HepG2 (cell line): Measurements from ENCODE around the gene AJM1. TPM values are rescaled to one million over a fixed set of nuclear protein-coding genes. Genes with fewer than 3 reads are reported as not detected.
A peak's percentile ranks its signal among the peaks of the same experiment; 100 is the strongest.

Experiments
- DMAP1 ChIP-seq: IDR thresholded peaks from 2 replicates; pipeline ENCODE4 v1.6.1; 2016
- DNMT1 ChIP-seq: sonication (generic); formaldehyde crosslinking; IDR thresholded peaks from 2 replicates; pipeline ENCODE4 v1.5.1; 2020; ENCODE audit warnings: mild to moderate bottlenecking, missing genetic modification reagents
- DR1 ChIP-seq: sonication (generic); formaldehyde crosslinking; IDR thresholded peaks from 2 replicates; pipeline ENCODE4 v1.8.0; 2021; ENCODE audit warnings: mild to moderate bottlenecking, missing genetic modification reagents, inconsistent platforms
- FOXM1 ChIP-seq: sonication (generic); formaldehyde crosslinking; IDR thresholded peaks from 2 replicates; pipeline ENCODE4 v1.5.0; 2020; ENCODE audit warnings: missing genetic modification reagents
- HNRNPK ChIP-seq: fragments of 200-400 bp; formaldehyde crosslinking; IDR thresholded peaks from 2 replicates; pipeline ENCODE4 v1.6.1; 2018; ENCODE audit warnings: low read length, low read depth, moderate library complexity, mild to moderate bottlenecking; ENCODE audit not compliant: poor library complexity, severe bottlenecking
- JUN ChIP-seq: sonication (generic); formaldehyde crosslinking; IDR thresholded peaks from 2 replicates; pipeline ENCODE4 v1.4.0; 2020; ENCODE audit warnings: mild to moderate bottlenecking, missing genetic modification reagents
- KDM1A ChIP-seq: IDR thresholded peaks from 2 replicates; pipeline ENCODE4 v1.6.1; 2016; ENCODE audit warnings: missing compliant biosample characterization
- KLF15 ChIP-seq: sonication (generic); formaldehyde crosslinking; IDR thresholded peaks from 2 replicates; pipeline ENCODE4 v1.8.1; 2023; ENCODE audit warnings: borderline replicate concordance, mild to moderate bottlenecking, inconsistent platforms, missing genetic modification reagents, mixed read lengths
- MEF2D ChIP-seq: sonication (generic); formaldehyde crosslinking; IDR thresholded peaks from 2 replicates; pipeline ENCODE4 v1.5.1; 2020; ENCODE audit warnings: mild to moderate bottlenecking, missing genetic modification reagents
- NFIB ChIP-seq: sonication (generic); formaldehyde crosslinking; IDR thresholded peaks from 2 replicates; pipeline ENCODE4 v1.9.0; 2021; ENCODE audit warnings: missing genetic modification reagents, mild to moderate bottlenecking, borderline replicate concordance
- RFXAP ChIP-seq: sonication (generic); formaldehyde crosslinking; IDR thresholded peaks from 2 replicates; pipeline ENCODE4 v1.4.0; 2020; ENCODE audit warnings: missing genetic modification reagents, borderline replicate concordance
- TBX2 ChIP-seq: sonication (generic); formaldehyde crosslinking; IDR thresholded peaks from 2 replicates; pipeline ENCODE4 v1.5.0; 2020; ENCODE audit warnings: missing genetic modification reagents, mild to moderate bottlenecking, borderline replicate concordance
- TEAD2 ChIP-seq: sonication (generic); formaldehyde crosslinking; IDR thresholded peaks from 2 replicates; pipeline ENCODE4 v1.9.0; 2021; ENCODE audit warnings: missing genetic modification reagents
- TMF1 ChIP-seq: sonication (generic); formaldehyde crosslinking; IDR thresholded peaks from 2 replicates; pipeline ENCODE4 v1.8.1; 2022; ENCODE audit warnings: low read depth, missing genetic modification reagents
- ZMAT3 ChIP-seq: sonication (generic); formaldehyde crosslinking; conservative IDR thresholded peaks from 2 replicates; pipeline ENCODE4 v1.7.0; 2021; ENCODE audit warnings: missing genetic modification reagents
- ZNF335 ChIP-seq: sonication (generic); formaldehyde crosslinking; IDR thresholded peaks from 2 replicates; pipeline ENCODE4 v1.4.0; 2020; ENCODE audit warnings: missing genetic modification reagents
- ZNF337 ChIP-seq: sonication (generic); formaldehyde crosslinking; IDR thresholded peaks from 2 replicates; pipeline ENCODE4 v1.5.1; 2020; ENCODE audit warnings: missing genetic modification reagents, low read depth, mild to moderate bottlenecking, borderline replicate concordance
- ZNF557 ChIP-seq: sonication (generic); formaldehyde crosslinking; IDR thresholded peaks from 2 replicates; pipeline ENCODE4 v1.4.0; 2020; ENCODE audit warnings: missing genetic modification reagents
- ZNF558 ChIP-seq: sonication (generic); formaldehyde crosslinking; IDR thresholded peaks from 2 replicates; pipeline ENCODE4 v1.9.0; 2022; ENCODE audit warnings: mild to moderate bottlenecking, missing genetic modification reagents, borderline replicate concordance
- ZNF788 ChIP-seq: sonication (generic); formaldehyde crosslinking; IDR thresholded peaks from 2 replicates; pipeline ENCODE4 v1.5.0; 2020; ENCODE audit warnings: mild to moderate bottlenecking, missing genetic modification reagents, borderline replicate concordance
- polyA plus RNA-seq, 8 experiments: library from polyadenylated mRNA; depleted of rRNA in 3 of 8; stranded (reverse) in 7 of 8; unstranded in 1 of 8; fragments of >200 nt; fragmentation: Illumina TruSeq in 4 of 8; extraction: Trizol in 4 of 8; gene quantifications; 2 replicates each; pipeline versions ENCODE4 v1.2.1 to v1.2.3, GENCODE V29; 2011 to 2016; ENCODE audit warnings: low read depth in 4 of 8, missing spikeins in 1 of 8, mixed read lengths in 1 of 8; ENCODE audit not compliant: insufficient read depth in 1 of 8
- total RNA-seq, 5 experiments: library from RNA; depleted of rRNA; stranded (reverse); fragments of >200 nt; fragmentation: Illumina TruSeq; extraction: Trizol; gene quantifications; 2 replicates each; pipeline ENCODE4 v1.2.3, GENCODE V29; 2016; ENCODE audit warnings: low read depth in 1 of 5
- TF ChIP-seq, protein P1 (sequence below): sonication (generic); formaldehyde crosslinking; IDR thresholded peaks from 2 replicates; pipeline ENCODE4 v1.5.0; 2020; ENCODE audit warnings: missing genetic modification reagents
- TF ChIP-seq, protein P2 (sequence below): sonication (generic); formaldehyde crosslinking; IDR thresholded peaks from 2 replicates; pipeline ENCODE4 v1.4.0; 2020; ENCODE audit warnings: mild to moderate bottlenecking, missing genetic modification reagents
- TF ChIP-seq, protein P3 (sequence below): sonication (generic); formaldehyde crosslinking; IDR thresholded peaks from 2 replicates; pipeline ENCODE4 v1.5.0; 2020; ENCODE audit warnings: mild to moderate bottlenecking, missing genetic modification reagents
- TF ChIP-seq, protein P4 (sequence below): sonication (generic); formaldehyde crosslinking; IDR thresholded peaks from 2 replicates; pipeline ENCODE4 v1.4.0; 2020; ENCODE audit warnings: missing genetic modification reagents, mild to moderate bottlenecking, borderline replicate concordance
- TF ChIP-seq, protein P5 (sequence below): conservative IDR thresholded peaks from 2 replicates; pipeline ENCODE4 v1.6.1; 2018; ENCODE audit warnings: missing genetic modification reagents

The AJM1 gene
- total and polyA plus RNA-seq, 2 of the 13 experiments (the other 11 are each of a cell fraction or from before 2014, with no cell fraction given): 1.1 to 1.2 TPM

DNA sequence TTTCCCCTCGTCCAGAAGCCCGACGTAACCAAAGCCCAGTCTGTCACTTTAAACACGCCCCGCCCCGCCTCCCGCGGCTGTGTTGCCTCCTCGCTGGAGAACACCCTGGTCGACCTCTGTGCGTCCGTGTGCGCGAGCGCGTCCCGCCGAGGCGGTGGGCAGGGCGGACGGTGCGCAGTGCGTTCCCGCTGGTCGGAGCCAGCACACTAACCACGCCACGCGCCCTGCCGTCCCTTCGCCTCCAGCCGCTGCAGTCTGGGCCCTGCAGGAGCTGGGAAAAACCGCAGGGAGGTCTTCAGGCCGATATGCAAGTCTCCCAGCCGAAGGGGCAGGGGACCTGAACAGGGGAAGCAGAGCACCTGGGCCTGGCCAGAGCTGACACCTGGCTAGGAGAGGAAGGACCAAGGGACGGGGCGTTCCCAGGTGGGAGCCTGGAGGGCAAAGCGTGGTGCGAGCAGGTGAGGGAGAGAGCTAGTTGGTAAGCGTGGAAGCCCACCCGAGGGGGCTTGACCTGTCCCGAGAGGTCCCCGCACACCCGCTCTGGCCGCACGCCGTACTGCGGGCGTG is 5.6 kb downstream of the AJM1 start (continued):
- TF ChIP-seq ZNF335 (CRISPR knock-in tag): no peak
- TF ChIP-seq ZMAT3 (CRISPR knock-in tag): no peak; the same call in 1 of the 2 replicates
- TF ChIP-seq, protein P1, sequence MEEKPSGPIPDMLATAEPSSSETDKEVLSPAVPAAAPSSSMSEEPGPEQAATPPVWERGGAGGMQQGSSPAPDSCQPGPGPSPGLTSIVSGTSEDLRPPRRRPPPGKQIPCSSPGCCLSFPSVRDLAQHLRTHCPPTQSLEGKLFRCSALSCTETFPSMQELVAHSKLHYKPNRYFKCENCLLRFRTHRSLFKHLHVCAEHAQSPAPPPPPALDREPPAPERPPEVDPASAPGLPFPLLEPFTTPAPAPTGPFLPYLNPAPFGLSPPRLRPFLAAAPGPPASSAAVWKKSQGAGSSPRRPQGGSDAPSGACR (CRISPR knock-in tag): no peak
- no peak for TF ChIP-seq NFIB (CRISPR knock-in tag)
- TF ChIP-seq ZNF558 (CRISPR knock-in tag): no peak
- no peak for TF ChIP-seq DMAP1 (CRISPR knock-in tag)
- peak; percentile 57 for TF ChIP-seq TBX2 (CRISPR knock-in tag)
- no peak for TF ChIP-seq TEAD2 (CRISPR knock-in tag)
- TF ChIP-seq FOXM1 (CRISPR knock-in tag): no peak
- no peak for TF ChIP-seq ZNF337 (CRISPR knock-in tag)
- no peak for TF ChIP-seq DNMT1 (CRISPR knock-in tag)
- no peak for TF ChIP-seq KDM1A (CRISPR knock-in tag)
- TF ChIP-seq, protein P2, sequence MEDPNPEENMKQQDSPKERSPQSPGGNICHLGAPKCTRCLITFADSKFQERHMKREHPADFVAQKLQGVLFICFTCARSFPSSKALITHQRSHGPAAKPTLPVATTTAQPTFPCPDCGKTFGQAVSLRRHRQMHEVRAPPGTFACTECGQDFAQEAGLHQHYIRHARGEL (CRISPR knock-in tag): 0 out of 2 replicates have a peak, but pooled peaks have one; percentile 4
- 0 out of 2 replicates have a peak, but pooled peaks have one; percentile 19 for TF ChIP-seq RFXAP (CRISPR knock-in tag)
- peak; percentile 1 for TF ChIP-seq HNRNPK
- peak; percentile 36; the same call in 1 of the 2 replicates for TF ChIP-seq TMF1 (CRISPR knock-in tag)
- no peak for TF ChIP-seq JUN
- TF ChIP-seq, protein P3, sequence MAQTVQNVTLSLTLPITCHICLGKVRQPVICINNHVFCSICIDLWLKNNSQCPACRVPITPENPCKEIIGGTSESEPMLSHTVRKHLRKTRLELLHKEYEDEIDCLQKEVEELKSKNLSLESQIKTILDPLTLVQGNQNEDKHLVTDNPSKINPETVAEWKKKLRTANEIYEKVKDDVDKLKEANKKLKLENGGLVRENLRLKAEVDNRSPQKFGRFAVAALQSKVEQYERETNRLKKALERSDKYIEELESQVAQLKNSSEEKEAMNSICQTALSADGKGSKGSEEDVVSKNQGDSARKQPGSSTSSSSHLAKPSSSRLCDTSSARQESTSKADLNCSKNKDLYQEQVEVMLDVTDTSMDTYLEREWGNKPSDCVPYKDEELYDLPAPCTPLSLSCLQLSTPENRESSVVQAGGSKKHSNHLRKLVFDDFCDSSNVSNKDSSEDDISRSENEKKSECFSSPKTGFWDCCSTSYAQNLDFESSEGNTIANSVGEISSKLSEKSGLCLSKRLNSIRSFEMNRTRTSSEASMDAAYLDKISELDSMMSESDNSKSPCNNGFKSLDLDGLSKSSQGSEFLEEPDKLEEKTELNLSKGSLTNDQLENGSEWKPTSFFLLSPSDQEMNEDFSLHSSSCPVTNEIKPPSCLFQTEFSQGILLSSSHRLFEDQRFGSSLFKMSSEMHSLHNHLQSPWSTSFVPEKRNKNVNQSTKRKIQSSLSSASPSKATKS (CRISPR knock-in tag): no peak; the same call in 1 of the 2 replicates
- TF ChIP-seq, protein P4, sequence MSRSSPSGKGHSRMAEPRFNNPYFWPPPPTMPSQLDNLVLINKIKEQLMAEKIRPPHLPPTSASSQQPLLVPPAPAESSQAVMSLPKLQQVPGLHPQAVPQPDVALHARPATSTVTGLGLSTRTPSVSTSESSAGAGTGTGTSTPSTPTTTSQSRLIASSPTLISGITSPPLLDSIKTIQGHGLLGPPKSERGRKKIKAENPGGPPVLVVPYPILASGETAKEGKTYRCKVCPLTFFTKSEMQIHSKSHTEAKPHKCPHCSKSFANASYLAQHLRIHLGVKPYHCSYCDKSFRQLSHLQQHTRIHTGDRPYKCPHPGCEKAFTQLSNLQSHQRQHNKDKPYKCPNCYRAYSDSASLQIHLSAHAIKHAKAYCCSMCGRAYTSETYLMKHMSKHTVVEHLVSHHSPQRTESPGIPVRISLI (CRISPR knock-in tag): no peak
- TF ChIP-seq MEF2D (CRISPR knock-in tag): no peak; the same call in 1 of the 2 replicates
- TF ChIP-seq ZNF788: 0 out of 2 replicates have a peak, but pooled peaks have one; percentile 57
- no peak; the same call in 1 of the 2 replicates for TF ChIP-seq DR1
- TF ChIP-seq ZNF557 (CRISPR knock-in tag): 0 out of 2 replicates have a peak, but pooled peaks have one; percentile 49
- TF ChIP-seq, protein P5, sequence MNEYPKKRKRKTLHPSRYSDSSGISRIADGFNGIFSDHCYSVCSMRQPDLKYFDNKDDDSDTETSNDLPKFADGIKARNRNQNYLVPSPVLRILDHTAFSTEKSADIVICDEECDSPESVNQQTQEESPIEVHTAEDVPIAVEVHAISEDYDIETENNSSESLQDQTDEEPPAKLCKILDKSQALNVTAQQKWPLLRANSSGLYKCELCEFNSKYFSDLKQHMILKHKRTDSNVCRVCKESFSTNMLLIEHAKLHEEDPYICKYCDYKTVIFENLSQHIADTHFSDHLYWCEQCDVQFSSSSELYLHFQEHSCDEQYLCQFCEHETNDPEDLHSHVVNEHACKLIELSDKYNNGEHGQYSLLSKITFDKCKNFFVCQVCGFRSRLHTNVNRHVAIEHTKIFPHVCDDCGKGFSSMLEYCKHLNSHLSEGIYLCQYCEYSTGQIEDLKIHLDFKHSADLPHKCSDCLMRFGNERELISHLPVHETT: peak; percentile 52; the same call in 1 of the 2 replicates
- TF ChIP-seq KLF15 (CRISPR knock-in tag): no peak
